HAP-1 (cell line): ENCODE data around the gene SNX25.

ENCODE experiments used
- DNase-seq, 2 experiments: peaks; one replicate each; pipeline ENCODE4 v3.0.0-alpha.2; 2016 to 2020; ENCODE audit warnings: low spot score in 2 of 2
- H3K27me3 ChIP-seq: fragments of 250-450 bp; sonication (Bioruptor Pico); 2 replicates; pipeline ENCODE4 v1.5.1; 2020; ENCODE audit warnings: low read depth, mild to moderate bottlenecking, moderate library complexity
- H3K36me3 ChIP-seq: fragments of 250-450 bp; sonication (Bioruptor Pico); replicated peaks from 2 replicates; pipeline ENCODE4 v1.5.1; 2020; ENCODE audit warnings: mild to moderate bottlenecking
- H3K4me1 ChIP-seq: fragments of 250-450 bp; sonication (Bioruptor Pico); 2 replicates; pipeline ENCODE4 v1.5.1; 2020; ENCODE audit warnings: mild to moderate bottlenecking
- H3K4me3 ChIP-seq: fragments of 250-450 bp; sonication (Bioruptor Pico); 2 replicates; pipeline ENCODE4 v1.5.1; 2020; ENCODE audit warnings: mild to moderate bottlenecking, moderate library complexity
- H3K9me3 ChIP-seq: fragments of 250-450 bp; sonication (Bioruptor Pico); 2 replicates; pipeline ENCODE4 v1.5.1; 2020; ENCODE audit warnings: mild to moderate bottlenecking, moderate library complexity
- in situ Hi-C: fragments of 300-500 bp; cut with MboI; formaldehyde crosslinking; loops from 3 replicates; pipeline ENCODE4 v1.14.3; 2020; ENCODE audit warnings: low sequenced_read_pairs, inconsistent platforms, mixed read lengths

Gene SNX25

GRCh38 chr4:185211641-185212040 is 2.2 kb downstream of the SNX25 start:
- in situ Hi-C loops, result no loop called here

GRCh38 chr4:185212581-185212980 is 3.2 kb downstream of the SNX25 start:
- in situ Hi-C loops, result no loop called here
- no peaks in the 10 kb centered on the region for H3K36me3 ChIP-seq
- no peak overlapping the region for H3K4me3 ChIP-seq
- H3K27me3 ChIP-seq, result no peaks in the 10 kb centered on the region
- H3K4me1 ChIP-seq, result peaks cover 19% of the 10 kb centered on the region
- DNase-seq, result no peak
- no peaks in the 10 kb centered on the region for H3K9me3 ChIP-seq

More at GRCh38 chr4:185211641-185212040, 2.2 kb downstream of the SNX25 start:
- H3K36me3 ChIP-seq, result no peaks in the 10 kb centered on the region
- no peaks in the 10 kb centered on the region for H3K27me3 ChIP-seq
- DNase-seq, result no peak
- H3K4me1 ChIP-seq, result peaks cover 11% of the 10 kb centered on the region
- H3K4me3 ChIP-seq, result no peak overlapping the region
- no peaks in the 10 kb centered on the region for H3K9me3 ChIP-seq

GRCh38 chr4:185213877-185214276 is 4.5 kb downstream of the SNX25 start:
- Histone ChIP-seq H3K9me3 (no peaks in the 10 kb centered on the region), H3K36me3 (no peaks in the 10 kb centered on the region), H3K4me3 (no peak overlapping the region), H3K27me3 (no peaks in the 10 kb centered on the region), H3K4me1 (peaks cover 20% of the 10 kb centered on the region)
- no peak for DNase-seq
- in situ Hi-C loops, result no loop called here

DNA sequence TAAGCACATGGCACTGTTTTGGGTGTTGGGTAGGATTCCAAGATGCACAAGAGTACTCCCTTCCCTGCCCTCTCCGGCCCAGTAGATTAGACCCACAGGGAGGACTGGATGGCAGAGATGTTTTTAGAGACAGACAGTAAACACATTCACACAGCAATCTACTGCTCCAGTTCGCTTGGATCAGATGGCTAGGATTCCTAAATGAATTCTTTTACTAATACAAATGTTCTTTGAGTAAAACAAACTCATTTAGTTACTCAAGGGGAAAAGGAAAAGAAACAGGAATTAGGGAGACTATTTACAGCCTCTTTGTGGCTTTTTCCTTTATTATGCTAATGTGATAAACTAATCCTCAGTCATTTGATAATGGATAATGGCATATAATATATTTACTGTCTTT is 5.9 kb downstream of the SNX25 start:
- no peaks in the 10 kb centered on the region for H3K9me3 ChIP-seq
- no peaks in the 10 kb centered on the region for H3K36me3 ChIP-seq
- peak; percentile 38 to 76 for DNase-seq
- H3K4me1 ChIP-seq, result peaks cover 31% of the 10 kb centered on the region
- H3K4me3 ChIP-seq, result no peak overlapping the region
- in situ Hi-C loops, result no loop called here
- H3K27me3 ChIP-seq, result no peaks in the 10 kb centered on the region

DNA sequence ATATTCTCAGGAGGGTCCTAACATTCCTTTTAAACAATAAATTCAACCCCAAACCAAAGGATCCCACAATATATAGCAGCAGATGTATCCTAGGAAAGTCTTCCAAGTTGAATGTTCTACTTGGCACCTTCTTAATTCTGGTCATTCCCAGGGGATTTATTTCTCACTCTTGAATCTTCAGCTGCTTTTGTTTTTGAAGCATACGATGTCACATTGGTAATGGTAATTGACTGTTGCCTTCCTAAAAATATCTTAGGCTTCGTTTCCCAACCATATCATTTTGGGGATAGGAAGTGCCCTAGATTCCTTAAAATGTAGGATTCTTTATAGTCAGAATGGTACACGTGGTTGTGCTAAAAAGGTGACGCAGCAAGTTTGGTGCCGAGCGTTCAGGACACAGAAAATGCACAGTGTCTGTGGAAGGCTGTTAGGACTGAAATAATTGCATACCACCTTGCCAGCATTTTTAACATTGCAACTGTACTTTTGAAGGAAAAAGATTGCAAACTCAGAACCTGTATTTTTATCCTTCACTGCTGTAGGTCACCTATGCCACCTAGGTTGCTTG is 8.1 kb downstream of the SNX25 start:
- peaks cover 31% of the 10 kb centered on the region for H3K4me1 ChIP-seq
- in situ Hi-C loops, result no loop called here
- no peaks in the 10 kb centered on the region for H3K36me3 ChIP-seq
- H3K4me3 ChIP-seq, result no peak overlapping the region
- no peaks in the 10 kb centered on the region for H3K27me3 ChIP-seq
- H3K9me3 ChIP-seq, result no peaks in the 10 kb centered on the region
- no peak for DNase-seq

GRCh38 chr4:185218312-185218711 is 8.9 kb downstream of the SNX25 start:
- Histone ChIP-seq H3K36me3 (no peaks in the 10 kb centered on the region), H3K4me1 (peaks cover 31% of the 10 kb centered on the region), H3K9me3 (no peaks in the 10 kb centered on the region), H3K27me3 (no peaks in the 10 kb centered on the region), H3K4me3 (no peak overlapping the region)
- in situ Hi-C loops, result no loop called here
- DNase-seq, result no peak

DNA sequence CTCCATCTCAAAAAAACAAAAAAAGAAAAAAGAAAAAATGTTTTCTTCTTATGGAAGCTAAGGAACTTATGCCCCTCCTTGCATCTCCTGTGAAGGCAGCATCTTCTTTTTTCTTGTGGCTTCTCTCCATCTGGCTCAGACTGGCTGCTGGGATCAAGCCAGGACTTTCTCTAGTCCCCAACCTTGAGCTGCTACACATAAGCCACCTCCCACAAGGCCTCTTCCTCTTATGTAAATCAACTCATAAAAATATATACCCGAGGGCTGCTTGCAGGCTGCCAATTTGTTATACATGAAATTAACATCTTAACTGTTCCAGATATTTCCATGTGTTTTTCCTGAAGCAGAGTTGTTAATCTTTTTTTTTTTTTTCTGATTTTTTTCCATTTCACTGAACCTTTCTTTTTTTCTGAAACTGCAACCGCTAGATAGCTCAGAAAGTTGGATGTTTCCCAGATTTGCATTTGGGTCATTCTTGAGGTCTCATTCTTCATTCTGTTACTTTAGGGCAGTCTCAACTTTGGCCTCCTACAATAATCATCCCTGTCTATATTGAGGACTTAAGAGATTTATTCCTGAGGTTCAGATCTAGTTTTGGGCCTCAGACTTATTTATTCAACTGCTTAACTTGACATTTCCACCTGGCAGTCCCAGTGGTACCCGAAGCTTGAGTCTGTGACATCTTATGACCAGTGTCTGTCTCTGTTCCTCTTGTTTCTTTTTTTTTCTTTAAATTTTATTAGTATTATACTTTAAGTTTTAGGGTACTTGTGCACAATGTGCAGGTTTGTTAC is 10.3 kb downstream of the SNX25 start:
- in situ Hi-C loops, result no loop called here
- no peak overlapping the region for H3K4me3 ChIP-seq
- DNase-seq, result peak; percentile 66 to 67

GRCh38 chr4:185221491-185221890 is 12.1 kb downstream of the SNX25 start:
- H3K9me3 ChIP-seq, result no peaks in the 10 kb centered on the region
- in situ Hi-C loops, result no loop called here
- no peaks in the 10 kb centered on the region for H3K36me3 ChIP-seq
- no peak overlapping the region for H3K4me3 ChIP-seq
- peaks cover 20% of the 10 kb centered on the region for H3K4me1 ChIP-seq
- H3K27me3 ChIP-seq, result no peaks in the 10 kb centered on the region
- no peak for DNase-seq

More for the DNA sequence above, 10.3 kb downstream of the SNX25 start:
- Histone ChIP-seq H3K27me3 (no peaks in the 10 kb centered on the region), H3K36me3 (no peaks in the 10 kb centered on the region), H3K9me3 (no peaks in the 10 kb centered on the region), H3K4me1 (peaks cover 27% of the 10 kb centered on the region)

GRCh38 chr4:185221912-185222311 is 12.5 kb downstream of the SNX25 start:
- Histone ChIP-seq H3K36me3 (no peaks in the 10 kb centered on the region), H3K4me3 (no peak overlapping the region), H3K27me3 (no peaks in the 10 kb centered on the region), H3K9me3 (no peaks in the 10 kb centered on the region), H3K4me1 (peaks cover 17% of the 10 kb centered on the region)
- in situ Hi-C loops, result no loop called here
- no peak for DNase-seq

- in situ Hi-C loops, result no loop called here
- peaks cover 11% of the 10 kb centered on the region for H3K4me1 ChIP-seq
- DNase-seq, result no peak
Observed at GRCh38 chr4:185222598-185222997, 13.2 kb downstream of the SNX25 start.

GRCh38 chr4:185224597-185224996 is 15.2 kb downstream of the SNX25 start:
- H3K4me3 ChIP-seq, result no peak overlapping the region
- DNase-seq, result no peak
- in situ Hi-C loops, result no loop called here
- peaks cover 5% of the 10 kb centered on the region for H3K4me1 ChIP-seq
- H3K27me3 ChIP-seq, result no peaks in the 10 kb centered on the region
- no peaks in the 10 kb centered on the region for H3K36me3 ChIP-seq
- H3K9me3 ChIP-seq, result no peaks in the 10 kb centered on the region

More at GRCh38 chr4:185222598-185222997, 13.2 kb downstream of the SNX25 start:
- no peaks in the 10 kb centered on the region for H3K27me3 ChIP-seq
- H3K4me3 ChIP-seq, result no peak overlapping the region
- H3K36me3 ChIP-seq, result no peaks in the 10 kb centered on the region
- no peaks in the 10 kb centered on the region for H3K9me3 ChIP-seq

GRCh38 chr4:185225940-185226339 is 16.5 kb downstream of the SNX25 start:
- Histone ChIP-seq H3K27me3 (no peaks in the 10 kb centered on the region), H3K36me3 (no peaks in the 10 kb centered on the region), H3K4me3 (no peak overlapping the region), H3K4me1 (no peaks in the 10 kb centered on the region), H3K9me3 (no peaks in the 10 kb centered on the region)
- in situ Hi-C loops, result no loop called here
- no peak for DNase-seq

- in situ Hi-C loops, result no loop called here
- H3K4me1 ChIP-seq, result no peaks in the 10 kb centered on the region
- H3K36me3 ChIP-seq, result no peaks in the 10 kb centered on the region
- DNase-seq, result no peak
- no peaks in the 10 kb centered on the region for H3K27me3 ChIP-seq
- no peak overlapping the region for H3K4me3 ChIP-seq
- no peaks in the 10 kb centered on the region for H3K9me3 ChIP-seq
Observed at GRCh38 chr4:185227131-185227551, 17.7 kb downstream of the SNX25 start.

GRCh38 chr4:185227713-185228278 is 18.4 kb downstream of the SNX25 start:
- in situ Hi-C loops, result no loop called here
- H3K36me3 ChIP-seq, result no peaks in the 10 kb centered on the region
- H3K27me3 ChIP-seq, result no peaks in the 10 kb centered on the region
- H3K4me1 ChIP-seq, result no peaks in the 10 kb centered on the region
- no peak overlapping the region for H3K4me3 ChIP-seq
- no peak for DNase-seq
- no peaks in the 10 kb centered on the region for H3K9me3 ChIP-seq
